ENCODE data around the gene LYPLAL1.
"Not testable (repeated sequence)": the region's sequence is repeated elsewhere in the genome, so short reads cannot be mapped to it uniquely, and the experiment has no call there.

Gene LYPLAL1

GRCh38 chr1:219171192-219171935, 2.3 kb upstream of the LYPLAL1 start:
- DNase-seq = no peak

- DNase-seq = no peak
These were observed 857 bp upstream of the LYPLAL1 start for GRCh38 chr1:219172821-219173220.

GRCh38 chr1:219173434-219173757, 282 bp upstream of the LYPLAL1 start:
- no peak for DNase-seq

DNA sequence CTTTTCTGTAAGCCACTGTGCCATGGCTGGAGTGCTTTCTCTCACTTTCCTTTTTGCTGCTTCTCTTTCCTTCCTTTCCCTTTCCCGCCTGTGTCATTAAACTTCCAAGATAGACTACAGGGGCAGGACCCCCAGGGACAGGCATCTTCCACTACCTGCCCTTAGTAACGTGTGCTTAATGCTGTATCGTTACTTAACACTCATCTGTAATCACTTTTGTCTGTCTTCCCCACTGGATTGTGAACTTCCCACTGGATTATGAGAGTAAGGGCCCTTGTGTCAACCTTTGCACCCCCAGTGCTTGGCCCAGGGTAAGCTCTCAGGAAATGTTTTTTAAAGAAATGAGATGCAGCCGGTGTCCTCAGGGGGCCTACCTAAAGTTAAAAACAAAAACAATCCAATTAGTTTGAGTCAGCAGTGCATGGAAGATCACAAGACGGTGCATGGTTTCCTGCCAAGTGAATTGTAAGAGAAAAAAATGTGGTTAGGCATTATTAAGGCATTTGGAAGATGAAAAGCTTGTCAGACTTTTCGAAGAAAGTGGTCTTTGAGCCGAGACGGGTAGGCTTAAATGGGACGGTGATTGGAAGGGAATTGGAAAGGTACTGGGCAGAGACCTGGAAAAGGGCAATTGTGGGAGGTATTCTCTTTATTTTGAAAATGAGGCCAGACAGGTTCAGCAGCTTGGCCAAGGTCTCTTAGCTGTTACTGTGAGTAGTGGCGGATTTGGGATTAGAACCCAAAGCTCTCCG, 958 bp downstream of the LYPLAL1 start:
- DNase-seq = peak; percentile 32 to 37

DNA sequence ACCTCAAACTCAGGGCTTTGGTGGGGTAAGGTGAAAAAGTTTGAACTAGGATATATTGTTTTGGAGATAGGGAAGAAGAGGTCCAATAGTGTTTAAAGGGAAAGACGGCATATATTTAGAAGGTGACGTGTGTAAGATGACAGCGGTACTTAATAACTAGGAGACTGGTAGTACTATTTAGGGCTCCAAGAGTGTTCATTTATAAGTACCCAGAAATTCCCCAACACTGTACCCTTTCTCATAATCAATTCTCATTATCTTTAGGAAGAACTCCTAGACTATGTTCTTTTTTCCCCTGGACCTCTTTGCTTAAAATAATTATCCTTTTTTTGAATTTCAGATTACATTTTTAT, 1.5 kb downstream of the LYPLAL1 start:
- DNase-seq = no peak

DNA sequence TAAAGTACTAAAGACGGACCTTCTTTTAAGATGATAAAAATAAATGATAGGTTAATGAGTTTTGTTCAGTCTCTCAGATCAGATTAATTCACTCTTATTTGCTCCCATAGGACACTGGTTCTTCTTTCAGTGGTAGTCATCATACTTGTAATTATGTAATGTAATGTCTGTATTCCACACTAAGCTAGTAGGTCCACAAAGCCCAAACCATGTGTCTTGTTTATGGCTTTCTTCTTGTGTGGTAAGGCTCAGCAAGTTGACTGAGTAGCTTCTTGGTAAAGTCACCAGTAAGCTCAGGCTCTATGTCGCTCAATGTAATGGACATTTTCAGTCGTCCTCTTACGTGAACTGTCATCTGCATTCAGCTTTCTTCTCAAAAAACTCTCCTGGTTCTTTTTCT, 2.5 kb downstream of the LYPLAL1 start:
- DNase-seq = no peak

DNA sequence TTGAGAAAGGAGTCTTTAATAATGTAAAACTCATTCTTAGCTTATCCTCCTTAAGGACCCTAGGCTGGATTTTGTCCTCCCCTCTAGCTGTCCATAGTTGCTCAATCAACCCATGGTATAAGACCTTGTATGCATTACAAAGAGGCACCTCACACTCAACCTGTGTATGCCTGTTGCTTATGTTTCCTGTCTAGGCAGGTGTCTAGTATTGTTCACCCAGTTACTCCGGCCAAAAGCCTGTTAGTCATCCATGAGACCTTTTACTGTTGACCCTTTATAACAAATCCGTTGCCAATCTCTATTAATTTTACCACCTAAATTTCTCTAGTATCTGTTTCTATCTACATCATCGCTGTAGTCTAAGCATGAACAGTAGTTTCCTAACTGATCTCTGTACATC, 3.7 kb downstream of the LYPLAL1 start:
- no peak for DNase-seq

- DNase-seq = no peak
These were observed 4.3 kb downstream of the LYPLAL1 start for GRCh38 chr1:219177940-219178339.

- no peak for DNase-seq
These were observed 5.6 kb downstream of the LYPLAL1 start for GRCh38 chr1:219179293-219179692.

GRCh38 chr1:219184337-219184736, 10.7 kb downstream of the LYPLAL1 start:
- no peak for DNase-seq

DNA sequence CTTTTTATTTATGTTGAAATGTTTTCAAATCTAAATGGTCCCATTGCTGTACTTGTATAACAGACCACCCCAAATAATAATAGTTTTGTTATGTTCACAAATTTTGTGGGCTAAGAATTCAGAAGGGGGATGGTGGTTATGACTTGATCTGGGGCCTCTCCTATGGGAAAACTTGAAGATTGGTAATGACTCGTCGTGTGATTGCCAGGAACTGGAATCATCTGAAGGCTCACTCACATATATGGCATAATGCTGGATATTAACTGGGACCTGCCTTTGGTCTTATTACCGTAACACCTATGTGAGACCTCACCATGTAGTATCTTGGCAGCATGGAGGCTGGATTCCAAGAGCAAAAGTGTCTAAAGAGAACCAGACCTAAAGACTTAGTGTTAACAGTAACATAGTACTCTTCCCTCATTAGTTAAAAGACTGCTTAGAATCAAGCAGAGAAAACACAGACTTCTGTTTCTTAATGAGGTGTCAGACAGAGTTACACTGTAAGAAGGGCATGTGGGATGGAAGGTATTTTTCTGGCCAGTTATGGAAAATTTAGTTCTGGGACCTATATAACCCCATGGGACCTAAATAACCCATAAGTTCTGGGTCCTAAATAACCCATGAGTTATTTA, 11.9 kb downstream of the LYPLAL1 start:
- DNase-seq = no peak

DNA sequence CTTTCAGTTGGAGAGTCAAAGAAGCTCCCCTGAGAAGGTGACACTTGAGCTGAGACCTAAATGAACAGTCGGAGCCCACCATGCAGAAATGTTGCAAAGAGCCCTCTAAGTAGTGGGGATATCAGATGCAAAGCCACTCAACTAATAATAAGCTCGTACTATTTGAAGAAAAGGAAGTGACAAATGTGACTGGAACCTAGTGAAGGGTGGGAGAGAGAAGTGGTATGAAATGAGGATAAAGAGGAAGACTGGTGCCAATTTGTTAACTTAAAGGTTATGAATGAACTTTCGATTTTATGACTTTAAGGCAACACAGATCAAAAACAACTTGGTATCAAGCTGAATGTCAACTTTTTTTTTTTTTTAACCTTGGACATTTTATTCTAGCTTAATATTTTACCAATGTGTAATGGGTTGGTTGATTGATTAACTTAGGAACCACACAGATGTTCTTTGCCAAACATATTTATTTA, 14.7 kb downstream of the LYPLAL1 start:
- DNase-seq = no peak

DNA sequence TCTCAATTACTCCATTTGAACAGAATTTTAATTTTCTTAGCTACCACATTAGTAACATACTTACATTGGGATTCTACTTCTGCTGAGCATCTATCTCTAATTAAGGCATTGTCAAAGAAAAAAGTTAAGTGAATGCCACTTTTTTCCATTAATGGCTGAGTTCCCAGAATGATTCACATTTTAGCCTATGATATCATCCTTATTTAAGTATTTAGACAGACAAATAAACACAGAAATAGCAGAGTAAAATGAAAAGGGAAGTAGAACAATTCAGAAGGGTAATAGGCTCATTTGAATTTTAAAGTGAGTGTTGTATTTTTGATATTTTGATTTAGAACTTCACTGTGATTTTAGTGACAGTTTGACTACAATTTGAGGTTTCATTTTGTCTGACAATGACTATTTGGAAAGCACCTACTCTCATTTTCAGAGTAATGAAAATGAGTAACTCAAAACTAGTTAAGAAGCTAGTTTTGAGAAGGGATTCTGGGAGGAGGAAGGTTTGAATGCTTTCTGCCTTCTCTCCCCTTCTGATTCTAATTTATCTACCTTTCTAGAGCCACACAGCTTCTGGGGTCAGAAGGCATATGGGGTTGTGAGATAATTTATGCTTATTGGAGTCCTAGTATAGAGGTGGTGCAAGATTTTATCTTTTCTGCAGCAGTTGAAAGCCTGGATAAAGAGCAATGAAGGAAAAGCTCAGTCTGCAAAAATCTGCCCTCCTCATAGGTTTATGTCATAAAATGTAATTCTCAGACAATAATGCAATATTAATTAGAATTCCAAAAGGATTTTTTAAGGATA, 15.5 kb downstream of the LYPLAL1 start:
- DNase-seq = no peak

DNA sequence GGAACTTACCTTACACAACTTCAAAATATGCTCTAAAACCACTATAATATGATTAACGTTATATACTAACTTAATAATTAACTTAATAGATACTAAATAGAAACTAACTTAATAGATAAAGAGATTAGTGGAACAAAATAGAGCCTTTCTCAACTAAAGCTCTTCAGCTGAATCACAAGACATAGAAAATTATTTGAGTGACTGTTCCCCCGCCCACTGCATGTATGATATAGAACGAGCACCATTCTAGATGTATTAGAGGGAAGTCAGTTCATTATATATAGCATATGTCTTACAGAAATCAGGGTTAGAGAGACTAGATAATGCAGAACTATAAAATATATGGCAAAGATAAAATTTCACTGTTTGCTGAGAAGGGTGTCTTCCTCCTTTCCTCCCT, 16.3 kb downstream of the LYPLAL1 start:
- DNase-seq = no peak

DNA sequence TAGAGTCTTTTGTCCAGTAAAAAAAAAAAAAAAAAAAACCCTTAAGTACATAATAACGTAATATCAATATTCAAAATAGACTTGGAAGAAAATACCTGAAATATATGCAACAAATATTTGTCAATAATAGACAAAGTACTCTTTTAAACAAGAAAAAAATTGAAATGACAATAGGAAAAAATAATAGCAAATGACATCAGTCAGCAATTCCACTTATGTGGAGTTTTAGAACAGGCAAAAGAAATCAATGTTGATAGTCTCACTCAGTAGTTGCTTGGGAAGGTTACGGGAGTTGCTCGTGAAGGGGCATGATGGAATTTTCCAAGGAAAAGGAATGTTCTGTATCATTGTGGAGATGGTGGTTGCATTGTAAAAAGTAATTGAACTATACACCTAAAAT, 16.9 kb downstream of the LYPLAL1 start:
- DNase-seq = no peak

DNA sequence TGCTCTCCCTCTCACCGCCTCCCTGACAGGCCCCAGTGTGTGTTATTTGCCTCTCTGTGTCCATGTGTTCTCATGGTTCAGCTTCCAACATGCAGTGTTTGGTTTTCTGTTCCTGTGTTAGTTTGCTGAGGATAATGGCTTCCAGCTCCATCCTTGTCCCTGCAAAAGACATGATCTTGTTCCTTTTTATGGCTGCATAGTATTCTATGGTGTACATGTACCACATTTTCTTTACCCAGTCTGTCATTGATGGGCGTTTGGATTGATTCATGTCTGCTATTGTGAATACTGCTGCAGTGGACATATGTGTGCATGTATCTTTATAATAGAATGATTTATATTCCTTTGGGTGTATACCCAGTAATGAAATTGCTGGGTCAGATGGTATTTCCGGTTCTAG, 22.2 kb downstream of the LYPLAL1 start:
- DNase-seq = not testable (repeated sequence)

- no peak for DNase-seq
These were observed 28.0 kb downstream of the LYPLAL1 start for GRCh38 chr1:219201656-219202055.

DNA sequence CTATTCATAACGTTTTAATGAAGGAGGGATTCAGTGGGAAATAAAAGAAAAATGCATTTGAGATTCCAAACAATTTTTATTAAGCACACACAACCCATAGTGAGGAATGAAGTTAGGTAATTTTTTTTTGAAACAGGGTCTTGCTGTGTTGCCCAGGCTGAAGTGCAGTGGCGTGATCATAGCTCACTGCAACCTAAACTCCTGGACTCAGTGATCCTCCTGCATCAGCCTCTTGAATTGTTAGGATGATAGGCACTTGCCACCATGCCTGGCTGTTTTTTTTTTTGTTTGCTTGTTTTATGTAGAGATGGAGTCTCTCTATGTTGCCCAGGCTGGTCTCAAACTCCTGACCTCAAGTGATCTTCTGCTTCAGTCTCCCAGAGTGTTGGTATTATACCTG, 28.9 kb downstream of the LYPLAL1 start:
- DNase-seq = no peak

- no peak for DNase-seq
These were observed 32.7 kb downstream of the LYPLAL1 start for GRCh38 chr1:219206350-219206749.

DNA sequence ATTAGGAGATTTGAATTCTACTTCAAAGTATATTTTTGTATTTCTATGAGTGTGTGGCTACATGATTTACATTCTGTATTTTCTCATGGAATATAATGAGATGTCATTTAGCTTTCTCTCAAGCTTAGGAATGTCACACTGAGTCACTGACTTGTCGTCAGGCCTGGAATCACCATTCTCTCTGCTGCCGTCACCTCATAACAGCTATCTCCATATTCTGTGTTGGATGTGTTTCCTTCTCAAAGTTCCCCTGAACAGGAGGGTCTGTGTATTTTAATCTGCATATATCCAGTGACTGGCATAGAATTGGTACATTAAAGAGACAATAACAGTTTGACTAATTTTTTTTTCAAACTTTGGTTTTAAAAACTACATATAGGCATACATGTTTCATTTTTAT, 35.9 kb downstream of the LYPLAL1 start:
- DNase-seq = no peak

GRCh38 chr1:219210067-219210466, 36.4 kb downstream of the LYPLAL1 start:
- DNase-seq = no peak

- no peak for DNase-seq
These were observed 41.8 kb downstream of the LYPLAL1 start for GRCh38 chr1:219215477-219215876.

GRCh38 chr1:219220945-219221344, 47.3 kb downstream of the LYPLAL1 start:
- no peak for DNase-seq
